IMR-90 (cell line): ENCODE measurements around the gene SLC35E2B. TPM values are rescaled to one million over a fixed set of nuclear protein-coding genes. Genes with fewer than 3 reads are reported as not detected.

Source experiments
- ATAC-seq: fragments of 200-7000 bp; cut with Tn5 transposase; 2 replicates; pipeline ENCODE4 v1.9.1; 2020; ENCODE audit warnings: low read depth, mild to moderate bottlenecking, moderate library complexity
- BruUV-seq: library from RNA; stranded (reverse); fragments of 400-500 nt; replicated peaks from 2 replicates; lab custom pipeline; 2021; lab: Mats Ljungman, UMichigan
- CTCF ChIA-PET: fragments of 300-600 bp; formaldehyde crosslinking; extraction: SDS; loops from one replicate; lab custom pipeline; 2021; ENCODE audit warnings: antibody characterized with exemption; lab: Yijun Ruan, JAX
- POLR2A ChIA-PET: fragments of 300-600 bp; sonication (Branson Sonifier 250); formaldehyde crosslinking; loops from one replicate; lab custom pipeline; 2022; ENCODE audit warnings: antibody characterized with exemption; ENCODE audit not compliant: unreplicated experiment; lab: Charles Lee
- DNase-seq: peaks from one replicate; pipeline ENCODE4 v3.0.0; 2013
- H2AFZ ChIP-seq: replicated peaks from 2 replicates; pipeline ENCODE3; 2013; ENCODE audit warnings: low read length, mild to moderate bottlenecking; ENCODE audit not compliant: poor library complexity
- H2AK5ac ChIP-seq: 2 replicates; pipeline ENCODE4 v1.6.1; 2013; ENCODE audit warnings: low read depth, low read length, inconsistent platforms
- H2AK9ac ChIP-seq: replicated peaks from 2 replicates; pipeline ENCODE3; 2013; ENCODE audit warnings: mild to moderate bottlenecking, low read depth, low read length, moderate library complexity; ENCODE audit not compliant: poor library complexity
- H2BK120ac ChIP-seq: 2 replicates; pipeline ENCODE4 v1.6.1; 2013; ENCODE audit warnings: low read depth, low read length, inconsistent platforms
- H2BK15ac ChIP-seq: 3 replicates; pipeline ENCODE4 v1.6.1; 2013; ENCODE audit warnings: low read depth, low read length, inconsistent platforms
- H2BK20ac ChIP-seq: 2 replicates; pipeline ENCODE4 v1.6.1; 2013; ENCODE audit warnings: low read depth, mild to moderate bottlenecking, inconsistent platforms, low read length, moderate library complexity
- H2BK5ac ChIP-seq: 2 replicates; pipeline ENCODE4 v1.6.1; 2013; ENCODE audit warnings: mild to moderate bottlenecking, low read depth, low read length, inconsistent platforms; ENCODE audit not compliant: poor library complexity, severe bottlenecking
- H3K14ac ChIP-seq: replicated peaks from 2 replicates; pipeline ENCODE4 v1.6.1; 2013; ENCODE audit warnings: low read depth, low read length, inconsistent platforms
- H3K18ac ChIP-seq: 2 replicates; pipeline ENCODE4 v1.6.1; 2013; ENCODE audit warnings: low read depth, low read length, control low read depth
- H3K23ac ChIP-seq: 2 replicates; pipeline ENCODE4 v1.6.1; 2013; ENCODE audit warnings: low read depth, low read length, inconsistent platforms
- H3K27ac ChIP-seq: 2 replicates; pipeline ENCODE4 v1.5.1; 2013; ENCODE audit warnings: mild to moderate bottlenecking, control low read depth, low read length; ENCODE audit not compliant: insufficient read depth
- H3K27me3 ChIP-seq: 2 replicates; pipeline ENCODE4 v1.6.1; 2013; ENCODE audit warnings: low read length; ENCODE audit not compliant: control insufficient read depth, insufficient read depth
- H3K36me3 ChIP-seq: 2 replicates; pipeline ENCODE4 v1.6.1; 2013; ENCODE audit warnings: low read length, mixed read lengths; ENCODE audit not compliant: control insufficient read depth, insufficient read depth
- H3K4ac ChIP-seq: 2 replicates; pipeline ENCODE4 v1.6.1; 2013; ENCODE audit warnings: low read depth, low read length, inconsistent platforms
- H3K4me1 ChIP-seq: 2 replicates; pipeline ENCODE4 v1.6.1; 2013; ENCODE audit warnings: low read length, mixed read lengths; ENCODE audit not compliant: control insufficient read depth, insufficient read depth
- H3K4me2 ChIP-seq: 2 replicates; pipeline ENCODE4 v1.6.1; 2013; ENCODE audit warnings: low read depth, mild to moderate bottlenecking, control low read depth, low read length, moderate library complexity
- H3K4me3 ChIP-seq: 2 replicates; pipeline ENCODE4 v1.5.1; 2013; ENCODE audit warnings: low read depth, mild to moderate bottlenecking, control low read depth, low read length, moderate library complexity; ENCODE audit not compliant: insufficient read depth
- H3K56ac ChIP-seq: 2 replicates; pipeline ENCODE4 v1.6.1; 2013; ENCODE audit warnings: low read length, inconsistent platforms; ENCODE audit not compliant: insufficient read depth; ENCODE audit errors: extremely low read depth
- H3K79me1 ChIP-seq, 2 experiments: 2 replicates each; pipeline ENCODE4 v1.6.1; 2013; ENCODE audit warnings: low read length in 2 of 2, inconsistent platforms in 1 of 2, low read depth in 1 of 2
- H3K9ac ChIP-seq: 2 replicates; pipeline ENCODE4 v1.6.1; 2013; ENCODE audit warnings: low read depth, low read length, control low read depth
- H3K9me1 ChIP-seq: 2 replicates; pipeline ENCODE4 v1.6.1; 2013; ENCODE audit warnings: low read length, inconsistent platforms; ENCODE audit not compliant: insufficient read depth
- H3K9me3 ChIP-seq: 2 replicates; pipeline ENCODE4 v1.6.1; 2013; ENCODE audit warnings: low read length; ENCODE audit not compliant: control insufficient read depth, insufficient read depth
- H4K20me1 ChIP-seq: 2 replicates; pipeline ENCODE4 v1.6.1; 2013; ENCODE audit warnings: low read length, inconsistent platforms; ENCODE audit not compliant: insufficient read depth
- H4K5ac ChIP-seq: 2 replicates; pipeline ENCODE4 v1.6.1; 2013; ENCODE audit warnings: mild to moderate bottlenecking, low read depth, low read length, control low read depth
- H4K8ac ChIP-seq, 2 experiments: 2 replicates each; pipeline ENCODE4 v1.6.1; 2013; ENCODE audit warnings: low read depth in 2 of 2, low read length in 2 of 2, control low read depth in 1 of 2, inconsistent platforms in 1 of 2
- H4K91ac ChIP-seq: 2 replicates; pipeline ENCODE4 v1.6.1; 2013; ENCODE audit warnings: low read depth, low read length, inconsistent platforms; ENCODE audit not compliant: insufficient read depth
- CHD1 ChIP-seq: IDR thresholded peaks from 2 replicates; pipeline ENCODE4 v1.6.1; 2012; ENCODE audit warnings: low read depth, low read length, improper control_type of control experiment
- ELK1 ChIP-seq: fragments of 150-350 bp; IDR thresholded peaks from 2 replicates; pipeline ENCODE4 v1.6.1; 2016; ENCODE audit warnings: low read depth, mild to moderate bottlenecking, low read length, moderate library complexity, borderline replicate concordance
- FOS ChIP-seq: fragments of 150-350 bp; IDR thresholded peaks from 2 replicates; pipeline ENCODE4 v1.6.1; 2016; ENCODE audit warnings: low read depth, low read length
- MAFK ChIP-seq: IDR thresholded peaks from 2 replicates; pipeline ENCODE4 v1.6.1; 2012; ENCODE audit warnings: low read depth, low read length, improper control_type of control experiment
- NFE2L2 ChIP-seq: fragments of 150-350 bp; IDR thresholded peaks from 2 replicates; pipeline ENCODE4 v1.6.1; 2016; ENCODE audit warnings: low read depth, mild to moderate bottlenecking, low read length
- POLR2A ChIP-seq: IDR thresholded peaks from 2 replicates; pipeline ENCODE4 v1.6.1; 2012; ENCODE audit warnings: mild to moderate bottlenecking, low read depth, low read length
- RAD21 ChIP-seq: IDR thresholded peaks from 2 replicates; pipeline ENCODE4 v1.6.1; 2012; ENCODE audit warnings: low read length, improper control_type of control experiment
- WGBS, 2 experiments: methylation state at CpG; one replicate each; pipeline versions ENCODE4 v1.1.5 to v1.1.7; 2013; ENCODE audit warnings: missing lambda C conversion rate in 2 of 2; ENCODE audit not compliant: insufficient read length in 1 of 2; ENCODE audit errors: extremely low coverage in 2 of 2; 5-methylcytosine and 5-hydroxymethylcytosine counted together
- dilution Hi-C: fragments of 300-500 bp; cut with HindIII; formaldehyde crosslinking; loops from one replicate; pipeline ENCODE4 v1.14.3; 2018; ENCODE audit warnings: low sequenced_read_pairs; ENCODE audit not compliant: unreplicated experiment
- in situ Hi-C: fragments of 300-500 bp; cut with MboI; formaldehyde crosslinking; loops from 3 replicates; pipeline ENCODE4 v1.14.3; 2019; ENCODE audit warnings: low sequenced_read_pairs, inconsistent platforms, mixed read lengths
- intact Hi-C: fragments of 100-400 bp; cut with micrococcal nuclease; formaldehyde crosslinking; loops from 2 replicates; pipeline ENCODE4 v1.10.0; 2022
- polyA plus RNA-seq, 3 experiments: library from polyadenylated mRNA; depleted of rRNA; stranded (reverse); fragments of >200 nt; gene quantifications; 2 replicates each; pipeline ENCODE4 v1.2.3, GENCODE V29; 2012; ENCODE audit warnings: low replicate concordance in 1 of 3
- total RNA-seq: library from RNA; depleted of rRNA; stranded (reverse); fragments of >200 nt; gene quantifications from 2 replicates; pipeline ENCODE4 v1.2.3, GENCODE V29; 2012
- TF ChIP-seq, protein P1 (sequence below): conservative IDR thresholded peaks from 2 replicates; pipeline ENCODE4 v1.5.1; 2012; ENCODE audit warnings: mild to moderate bottlenecking, low read depth, low read length, improper control_type of control experiment

SLC35E2B gene
- total and polyA plus RNA-seq, 2 of the 4 experiments (the other 2 are of a cell fraction): 14.9 to 30.2 TPM

DNA sequence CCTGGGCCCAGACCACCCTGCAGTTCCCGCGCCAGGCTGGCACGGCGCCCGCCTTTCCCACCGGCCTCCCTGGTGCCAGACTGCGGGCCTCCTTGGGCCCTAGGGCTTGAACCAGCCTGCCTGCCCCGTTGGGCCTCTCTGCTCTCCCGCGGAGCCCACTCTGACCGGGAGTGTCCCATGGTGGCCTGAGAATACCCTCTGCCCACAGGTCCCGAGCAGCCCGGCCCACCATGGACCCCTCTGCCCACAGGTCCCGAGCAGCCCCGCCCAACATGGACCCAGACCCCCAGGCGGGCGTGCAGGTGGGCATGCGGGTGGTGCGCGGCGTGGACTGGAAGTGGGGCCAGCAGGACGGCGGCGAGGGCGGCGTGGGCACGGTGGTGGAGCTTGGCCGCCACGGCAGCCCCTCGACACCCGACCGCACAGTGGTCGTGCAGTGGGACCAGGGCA lies 69.4 kb downstream of the SLC35E2B start:
- CTCF ChIA-PET: no interaction called here
- ATAC-seq: no peak
- Histone ChIP-seq H3K27me3 (no peaks in the 10 kb centered on the region), H3K4me1 (peaks cover 3% of the 10 kb centered on the region; the same call in 1 of the 2 replicates), H3K23ac (no peak overlapping the region), H3K14ac (no peak overlapping the region), H3K4me3 (no peak overlapping the region), H2BK15ac (no peak overlapping the region), H2BK5ac (no peak overlapping the region), H2AK5ac (no peak overlapping the region), H3K18ac (no peak overlapping the region), H3K9me1 (no peaks in the 10 kb centered on the region), H3K79me1 (peaks cover 0 to 29% of the 10 kb centered on the region in 2 experiments; a peak in 2 of 4 replicates), H3K36me3 (peaks cover 30% of the 10 kb centered on the region), H2BK20ac (no peak overlapping the region), H3K9ac (no peak overlapping the region), H2BK120ac (no peak overlapping the region), H4K5ac (no peak overlapping the region), H3K56ac (no peak overlapping the region), H3K9me3 (no peaks in the 10 kb centered on the region), H3K27ac (no peak overlapping the region), H2AK9ac (no peak overlapping the region), H4K91ac (no peak overlapping the region), H3K4ac (no peak overlapping the region), H4K8ac (no peak overlapping the region), H4K20me1 (peaks cover 30% of the 10 kb centered on the region), H2AFZ (no peak overlapping the region), H3K4me2 (no peak overlapping the region)
- in situ Hi-C loops: no loop called here
- no peak for DNase-seq
- WGBS, 2 experiments: 96% methylated on average over 19 of the region's 33 CpGs; no CpG with 5 or more reads in 1 of the 2 experiments
- dilution Hi-C loops: no loop called here
- POLR2A ChIA-PET: no interaction called here
- TF ChIP-seq FOS (no peak), RAD21 (no peak), NFE2L2 (no peak), ELK1 (no peak), MAFK (no peak), CHD1 (no peak), POLR2A (no peak)
- TF ChIP-seq, protein P1, sequence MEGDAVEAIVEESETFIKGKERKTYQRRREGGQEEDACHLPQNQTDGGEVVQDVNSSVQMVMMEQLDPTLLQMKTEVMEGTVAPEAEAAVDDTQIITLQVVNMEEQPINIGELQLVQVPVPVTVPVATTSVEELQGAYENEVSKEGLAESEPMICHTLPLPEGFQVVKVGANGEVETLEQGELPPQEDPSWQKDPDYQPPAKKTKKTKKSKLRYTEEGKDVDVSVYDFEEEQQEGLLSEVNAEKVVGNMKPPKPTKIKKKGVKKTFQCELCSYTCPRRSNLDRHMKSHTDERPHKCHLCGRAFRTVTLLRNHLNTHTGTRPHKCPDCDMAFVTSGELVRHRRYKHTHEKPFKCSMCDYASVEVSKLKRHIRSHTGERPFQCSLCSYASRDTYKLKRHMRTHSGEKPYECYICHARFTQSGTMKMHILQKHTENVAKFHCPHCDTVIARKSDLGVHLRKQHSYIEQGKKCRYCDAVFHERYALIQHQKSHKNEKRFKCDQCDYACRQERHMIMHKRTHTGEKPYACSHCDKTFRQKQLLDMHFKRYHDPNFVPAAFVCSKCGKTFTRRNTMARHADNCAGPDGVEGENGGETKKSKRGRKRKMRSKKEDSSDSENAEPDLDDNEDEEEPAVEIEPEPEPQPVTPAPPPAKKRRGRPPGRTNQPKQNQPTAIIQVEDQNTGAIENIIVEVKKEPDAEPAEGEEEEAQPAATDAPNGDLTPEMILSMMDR: no peak
- BruUV-seq: no TSS peak
- intact Hi-C loops: no loop called here
